Lower lobe of right lung (tissue), 2 donors: ENCODE results near the gene ECT2L. TPM values are rescaled to one million over a fixed set of nuclear protein-coding genes. Genes with fewer than 3 reads are reported as not detected.
A peak's percentile ranks its signal among the peaks of the same experiment; 100 is the strongest.

ENCODE experiments used
- ATAC-seq, 2 donors: fragments of 200-7000 bp; cut with Tn5 transposase; one replicate each; pipeline ENCODE4 v1.9.1; 2020 to 2022; ENCODE audit warnings: mild to moderate bottlenecking in 2 of 2, moderate library complexity in 2 of 2
- DNase-seq: peaks from one replicate; pipeline ENCODE4 v3.0.0-alpha.2; 2020
- H3K27ac ChIP-seq: fragments of 200-600 bp; one replicate; pipeline ENCODE4 v1.8.0; 2022
- H3K27me3 ChIP-seq: fragments of 200-600 bp; one replicate; pipeline ENCODE4 v1.8.0; 2022; ENCODE audit warnings: low read depth
- H3K36me3 ChIP-seq: fragments of 200-600 bp; one replicate; pipeline ENCODE4 v1.8.0; 2022; ENCODE audit warnings: mild to moderate bottlenecking
- H3K4me1 ChIP-seq: fragments of 200-600 bp; one replicate; pipeline ENCODE4 v1.8.0; 2022
- H3K4me3 ChIP-seq: fragments of 200-600 bp; one replicate; pipeline ENCODE4 v1.8.0; 2022; ENCODE audit warnings: mild to moderate bottlenecking
- H3K9me3 ChIP-seq: fragments of 200-600 bp; one replicate; pipeline ENCODE4 v1.8.0; 2022
- CTCF ChIP-seq: fragments of 200-600 bp; IDR thresholded peaks from one replicate; pipeline ENCODE4 v1.8.0; 2022; ENCODE audit warnings: antibody characterized with exemption, mild to moderate bottlenecking
- intact Hi-C: fragments of 100-400 bp; cut with DNase I; formaldehyde crosslinking; loops from one replicate; pipeline ENCODE4 v1.11.0; 2022
- total RNA-seq: library from RNA; stranded (reverse); fragmentation: NEBNext Ultra II Directional; extraction: Animal tissue kit (Norgen Biotek cat#: 25700); gene quantifications from one replicate; pipeline ENCODE4 v1.2.1, GENCODE V29; 2021
- donor health status: DM: no; HTN: yes; CAD: no; lungs with severe emphysema.

The ECT2L gene
- total RNA-seq, 1 donor from 2014 or later: 3.9 TPM

- Histone ChIP-seq H3K4me3 (no peak overlapping the region), H3K27me3 (no peaks in the 10 kb centered on the region), H3K9me3 (no peaks in the 10 kb centered on the region), H3K36me3 (no peaks in the 10 kb centered on the region), H3K27ac (no peak overlapping the region), H3K4me1 (peaks cover 9% of the 10 kb centered on the region)
- intact Hi-C loops: loop anchor here (5.0 kb wide), 1 partner anchor 177 kb away; no protein-coding TSS in a partner anchor
- no peak for ATAC-seq
- DNase-seq: no peak
- no peak for TF ChIP-seq CTCF
Observed at GRCh38 chr6:138769102-138769676, 26.7 kb upstream of the ECT2L start.

- Histone ChIP-seq H3K4me3 (peak overlapping the region; percentile 91), H3K4me1 (peaks cover 19% of the 10 kb centered on the region), H3K36me3 (peaks cover 19% of the 10 kb centered on the region), H3K27ac (peak overlapping the region; percentile 97), H3K9me3 (no peaks in the 10 kb centered on the region), H3K27me3 (no peaks in the 10 kb centered on the region)
- ATAC-seq (no peak), DNase-seq (no peak)
- TF ChIP-seq CTCF: no peak
- intact Hi-C loops: no loop called here
Observed at GRCh38 chr6:138772596-138773176, 23.2 kb upstream of the ECT2L start.

- Histone ChIP-seq H3K9me3 (no peaks in the 10 kb centered on the region), H3K27me3 (no peaks in the 10 kb centered on the region), H3K4me3 (peak within 1 kb of the TSS; percentile 91), H3K4me1 (peaks cover 19% of the 10 kb centered on the region), H3K27ac (peak within 1 kb of the TSS; percentile 97), H3K36me3 (peaks cover 27% of the 10 kb centered on the region)
- ATAC-seq (peak; percentile 97 to 99), DNase-seq (peak; percentile 96)
- no peak for TF ChIP-seq CTCF
- intact Hi-C loops: no loop called here
Observed at GRCh38 chr6:138773177-138774091, 22.5 kb upstream of the ECT2L start, which contains the start of gene CCDC28A. TSS of gene CCDC28A (plus strand) at chr6:138773769. CDS start at chr6:138776121, 2,352 bp downstream.

- H3K36me3 ChIP-seq: peaks cover 32% of the 10 kb centered on the region
- no peak for TF ChIP-seq CTCF
- peaks cover 19% of the 10 kb centered on the region for H3K4me1 ChIP-seq
- peak overlapping the region; percentile 97 for H3K27ac ChIP-seq
- ATAC-seq: no peak
- DNase-seq: no peak
- no peaks in the 10 kb centered on the region for H3K9me3 ChIP-seq
- intact Hi-C loops: no loop called here
- H3K27me3 ChIP-seq: no peaks in the 10 kb centered on the region
- peak overlapping the region; percentile 91 for H3K4me3 ChIP-seq
Observed at GRCh38 chr6:138774370-138774769, 21.5 kb upstream of the ECT2L start.

GRCh38 chr6:138776659-138777058 lies 19.2 kb upstream of the ECT2L start:
- ATAC-seq (no peak), DNase-seq (no peak)
- no peak for TF ChIP-seq CTCF
- Histone ChIP-seq H3K9me3 (no peaks in the 10 kb centered on the region), H3K4me1 (peaks cover 19% of the 10 kb centered on the region), H3K4me3 (no peak overlapping the region), H3K27me3 (no peaks in the 10 kb centered on the region), H3K27ac (no peak overlapping the region), H3K36me3 (peaks cover 52% of the 10 kb centered on the region)
- intact Hi-C loops: no loop called here
